HS-5 (cell line): Measurements from ENCODE around the gene PLD5.
"Not testable (repeated sequence)": the region's sequence is repeated elsewhere in the genome, so short reads cannot be mapped to it uniquely, and the experiment has no call there.

Experiments used
- DNase-seq: peaks from one replicate; pipeline ENCODE4 v3.0.0-alpha.2; 2012; ENCODE audit warnings: low read depth

Gene PLD5

DNA sequence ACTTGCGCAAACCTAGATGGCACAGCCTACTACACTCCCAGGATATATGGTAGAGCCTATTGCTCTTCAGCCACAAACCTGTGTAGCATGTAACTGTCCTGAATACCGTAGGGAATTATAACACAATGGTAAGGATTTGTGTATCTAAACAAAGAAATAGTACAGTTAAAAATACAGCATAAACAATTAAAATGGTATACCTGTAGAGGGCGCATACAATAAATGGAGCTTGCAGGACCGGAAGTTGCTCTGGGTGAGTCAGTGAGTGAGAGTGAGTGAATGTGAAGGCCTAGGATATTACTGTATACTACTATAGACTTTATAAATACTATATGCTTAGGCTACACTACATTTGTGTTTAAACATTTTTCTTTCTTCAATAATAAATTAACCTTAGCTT is 99.3 kb downstream of the PLD5 start:
- DNase-seq, result no peak

DNA sequence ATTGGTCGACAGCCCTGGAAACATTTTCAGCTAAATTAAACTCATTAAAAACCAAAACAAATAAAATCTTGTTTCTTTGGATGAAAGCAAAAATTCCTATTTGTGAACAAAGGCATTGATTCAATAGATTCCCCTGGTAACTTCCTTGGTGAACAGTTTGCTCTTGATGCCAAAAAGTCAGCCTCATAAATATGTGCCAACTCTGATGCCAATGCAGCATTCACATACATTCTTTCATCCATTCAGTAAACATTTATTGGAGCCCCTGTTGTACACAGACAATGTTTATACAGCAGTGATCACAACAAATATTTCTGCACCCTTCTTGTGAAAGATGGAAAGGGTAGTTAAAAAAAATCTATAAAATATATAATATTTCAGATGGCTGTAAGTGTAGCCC is 107.8 kb downstream of the PLD5 start:
- DNase-seq, result no peak

- no peak for DNase-seq
Measured at GRCh38 chr1:242412921-242413320, 111.6 kb downstream of the PLD5 start.

GRCh38 chr1:242411901-242412300 is 112.6 kb downstream of the PLD5 start:
- DNase-seq, result no peak

DNA sequence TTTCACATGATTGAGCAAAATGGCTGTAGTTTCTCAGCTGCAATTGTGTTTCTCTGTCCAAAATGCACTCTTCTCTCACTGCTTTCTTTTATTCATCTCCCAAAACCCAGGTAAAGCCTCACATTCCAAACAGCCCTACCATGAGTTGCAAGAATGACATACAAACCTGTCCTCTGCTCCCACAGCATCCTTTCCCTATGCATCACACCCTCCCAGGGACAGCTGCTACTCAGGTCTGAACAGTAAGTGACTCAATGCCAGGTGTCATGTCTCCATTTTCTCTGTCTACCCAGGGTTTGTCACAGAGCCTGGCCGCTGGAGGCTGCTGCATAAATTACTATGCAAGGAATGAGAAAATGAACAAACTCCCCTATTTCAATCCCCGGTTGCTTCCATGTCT is 118.5 kb downstream of the PLD5 start:
- no peak for DNase-seq

GRCh38 chr1:242404296-242404695 is 120.2 kb downstream of the PLD5 start:
- DNase-seq, result no peak

GRCh38 chr1:242402956-242403355 is 121.5 kb downstream of the PLD5 start:
- DNase-seq, result no peak

GRCh38 chr1:242401937-242402336 is 122.6 kb downstream of the PLD5 start:
- no peak for DNase-seq

GRCh38 chr1:242398351-242398750 is 126.1 kb downstream of the PLD5 start:
- no peak for DNase-seq

DNA sequence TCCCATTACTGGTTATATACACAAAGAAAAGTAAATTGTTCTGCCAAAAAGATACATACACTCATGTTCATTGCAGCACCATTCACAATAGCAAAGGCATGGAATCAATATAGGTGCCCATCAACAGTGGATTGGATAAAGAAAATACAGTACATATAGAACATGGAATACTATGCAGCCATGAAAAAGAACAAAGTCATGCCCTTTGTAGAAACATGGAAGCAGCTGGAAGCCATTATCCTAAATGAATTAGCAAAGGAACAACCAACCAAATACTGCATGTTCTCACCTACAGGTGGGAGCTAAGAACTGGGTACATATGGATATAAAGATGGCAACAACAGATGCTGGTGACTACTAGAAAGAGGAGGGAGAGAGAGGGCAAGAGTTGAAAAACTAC is 132.6 kb downstream of the PLD5 start:
- DNase-seq, result no peak

DNA sequence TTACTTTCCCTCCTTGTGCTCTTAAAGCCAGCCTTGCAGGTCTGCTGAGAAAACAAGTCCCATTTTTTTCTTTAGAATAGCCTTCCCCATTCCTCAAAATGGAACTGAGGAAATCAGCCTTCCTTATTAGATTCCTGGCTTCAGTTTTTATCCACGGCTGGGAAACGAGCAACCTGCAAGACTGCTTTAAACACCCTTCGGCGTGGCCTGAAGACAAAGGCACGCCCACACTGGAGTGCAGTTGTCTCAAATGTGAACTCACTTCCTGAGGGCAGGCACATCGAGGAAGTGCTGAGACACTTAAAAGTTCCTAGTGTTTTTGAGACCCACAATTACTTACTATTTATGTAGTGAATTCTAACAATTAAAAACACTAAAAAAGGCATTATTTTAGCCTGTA is 148.4 kb downstream of the PLD5 start:
- DNase-seq, result not testable (repeated sequence)

DNA sequence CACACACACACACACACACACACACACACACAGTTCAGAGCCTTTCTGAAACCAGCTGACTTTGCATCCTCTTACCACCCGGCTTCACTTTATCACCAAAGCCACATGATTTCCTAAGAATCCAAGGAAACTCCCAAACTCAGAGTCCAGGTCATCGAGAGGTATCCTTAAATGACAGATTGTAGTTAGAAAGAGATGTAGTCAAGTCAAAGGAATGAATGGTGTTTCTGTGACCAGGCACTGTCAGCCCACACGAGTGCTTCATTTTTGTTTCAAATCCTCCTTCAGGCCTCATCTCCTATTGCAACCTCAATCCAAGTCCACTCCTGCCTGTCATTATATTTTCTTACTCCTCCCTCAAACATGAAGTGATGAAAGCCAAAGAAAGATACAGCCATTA is 174.1 kb downstream of the PLD5 start:
- not testable (repeated sequence) for DNase-seq

DNA sequence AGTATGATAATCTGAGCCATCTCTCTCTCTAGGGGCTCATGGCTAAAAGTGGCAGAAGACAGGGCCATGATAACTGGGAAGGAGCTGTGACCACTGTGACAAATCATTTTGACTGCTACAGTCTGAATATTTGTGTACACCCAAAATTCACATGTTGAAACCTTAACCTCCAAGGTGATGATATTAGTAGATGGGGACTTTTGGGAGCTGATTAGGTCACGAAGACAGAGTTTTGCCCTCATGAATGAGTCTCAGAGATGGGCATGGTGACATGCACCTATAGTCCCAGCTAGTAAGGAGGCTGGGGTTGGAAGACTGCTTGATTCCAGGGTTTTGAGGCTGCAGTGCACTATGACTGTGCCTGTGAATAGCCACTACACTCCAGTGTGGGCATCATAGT is 174.9 kb downstream of the PLD5 start:
- DNase-seq, result no peak

DNA sequence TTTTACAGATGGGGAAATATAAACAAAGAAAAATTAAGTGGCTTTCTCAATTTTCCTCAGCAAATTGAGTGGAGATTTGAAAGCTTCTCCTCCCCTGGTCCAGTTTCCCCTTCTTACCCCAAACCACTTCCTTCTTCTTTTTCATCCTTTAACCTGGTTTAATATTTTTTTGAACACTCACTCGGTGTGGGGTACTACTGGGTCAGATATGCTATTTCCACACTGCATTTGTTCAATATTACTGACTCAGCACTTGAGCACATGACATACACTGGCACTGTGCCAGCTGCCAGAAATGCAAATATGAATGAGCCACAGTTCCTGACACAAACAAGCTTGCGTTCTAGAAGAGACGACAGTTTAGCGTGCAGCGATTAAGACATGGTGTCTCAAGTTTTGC is 193.6 kb downstream of the PLD5 start:
- DNase-seq, result not testable (repeated sequence)

DNA sequence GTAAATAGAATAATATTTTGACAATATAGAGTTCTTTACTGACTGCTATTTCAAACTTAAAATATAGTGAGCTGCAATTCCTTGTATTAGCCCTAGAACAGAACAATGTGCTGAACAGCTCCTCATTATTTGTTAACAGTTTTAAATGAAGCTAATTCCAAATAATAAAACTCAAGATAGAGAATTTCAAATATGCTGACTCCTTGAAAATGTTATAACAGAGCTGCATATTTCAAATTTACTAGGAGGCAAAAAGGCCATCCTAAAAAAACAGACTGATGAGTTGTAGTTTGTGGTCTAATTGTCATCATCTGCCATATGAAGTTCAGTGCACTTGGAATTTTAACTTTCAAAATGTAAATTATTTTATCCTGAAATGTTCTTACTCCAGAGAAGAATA is 197.1 kb downstream of the PLD5 start:
- DNase-seq, result not testable (repeated sequence)

GRCh38 chr1:242321981-242322380 is 202.5 kb downstream of the PLD5 start:
- not testable (repeated sequence) for DNase-seq

GRCh38 chr1:242318140-242318539 is 206.4 kb downstream of the PLD5 start:
- no peak for DNase-seq

GRCh38 chr1:242314865-242315264 is 209.6 kb downstream of the PLD5 start:
- not testable (repeated sequence) for DNase-seq

GRCh38 chr1:242314085-242314649 is 210.3 kb downstream of the PLD5 start:
- not testable (repeated sequence) for DNase-seq

- DNase-seq, result not testable (repeated sequence)
Measured at GRCh38 chr1:242308681-242309080, 215.8 kb downstream of the PLD5 start.

- DNase-seq, result not testable (repeated sequence)
Measured at GRCh38 chr1:242293781-242294180, 230.7 kb downstream of the PLD5 start.

DNA sequence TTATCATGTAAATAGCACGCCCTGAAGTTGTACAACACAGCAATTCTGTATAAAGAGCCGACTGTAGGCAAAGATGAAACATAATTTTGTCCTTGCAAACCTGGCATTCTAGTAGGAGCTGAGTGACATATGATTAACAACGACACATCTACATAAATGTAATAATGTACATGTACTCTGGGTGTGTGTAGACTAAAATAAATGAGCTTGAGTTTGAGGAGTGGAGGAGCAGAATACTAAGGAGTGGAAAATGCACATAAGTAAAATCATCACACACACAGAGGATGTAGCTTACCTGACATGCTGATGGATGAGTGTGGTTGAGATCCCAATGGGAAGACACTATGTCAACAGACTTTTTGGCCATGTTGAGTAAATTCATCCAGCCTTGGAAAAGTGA is 236.4 kb downstream of the PLD5 start:
- not testable (repeated sequence) for DNase-seq

GRCh38 chr1:242282758-242283485 is 241.6 kb downstream of the PLD5 start:
- DNase-seq, result not testable (repeated sequence)

DNA sequence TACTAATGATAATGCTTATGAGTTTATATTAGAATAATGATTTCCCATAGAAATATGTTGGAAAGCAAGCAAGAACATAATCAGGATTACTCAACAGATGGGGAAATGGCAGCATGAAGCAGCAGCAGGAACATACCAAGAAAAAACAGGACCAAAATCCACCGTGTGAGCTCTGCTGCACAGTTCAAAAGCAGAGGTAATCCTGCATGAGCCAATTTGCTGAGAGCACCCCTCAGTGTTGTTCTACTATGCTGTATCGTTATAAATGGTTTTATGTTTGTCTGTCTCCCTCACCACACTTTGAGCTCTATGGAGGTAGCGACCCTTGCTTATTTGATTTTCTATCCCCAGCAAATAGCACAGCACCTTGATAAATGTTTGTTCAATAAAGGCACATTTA is 246.1 kb downstream of the PLD5 start:
- not testable (repeated sequence) for DNase-seq
